GM18508 (cell line): Measurements from ENCODE around the gene POC1A.

Experiments used
- ATAC-seq: cut with Tn5 transposase; IDR thresholded peaks from one replicate; pipeline ENCODE4 v1.9.1; 2021; ENCODE audit warnings: moderate number of reproducible peaks; ENCODE audit not compliant: insufficient read depth, unreplicated experiment

Gene POC1A

DNA sequence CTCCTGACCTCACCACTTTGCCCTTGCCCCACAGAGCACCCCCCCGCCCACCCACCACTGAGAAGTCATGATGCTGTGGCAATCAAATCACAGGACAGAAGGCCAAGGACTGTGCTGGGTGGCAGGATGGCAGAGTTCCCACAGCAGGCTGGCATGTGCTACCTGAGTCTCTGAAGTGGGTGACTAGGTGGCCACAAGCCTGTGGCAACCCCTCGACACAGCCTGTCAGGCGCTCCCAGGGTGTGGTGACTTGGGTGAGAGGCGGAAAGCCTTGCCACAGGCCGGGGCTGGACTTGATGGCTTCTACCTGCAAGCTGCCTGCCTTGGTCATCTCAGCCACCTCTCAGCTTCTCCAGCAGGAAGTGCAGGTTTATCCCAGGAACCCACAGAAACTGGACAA lies 82.2 kb downstream of the POC1A start:
- no peak for ATAC-seq

GRCh38 chr3:52070724-52071621 lies 83.2 kb downstream of the POC1A start:
- ATAC-seq: no peak

DNA sequence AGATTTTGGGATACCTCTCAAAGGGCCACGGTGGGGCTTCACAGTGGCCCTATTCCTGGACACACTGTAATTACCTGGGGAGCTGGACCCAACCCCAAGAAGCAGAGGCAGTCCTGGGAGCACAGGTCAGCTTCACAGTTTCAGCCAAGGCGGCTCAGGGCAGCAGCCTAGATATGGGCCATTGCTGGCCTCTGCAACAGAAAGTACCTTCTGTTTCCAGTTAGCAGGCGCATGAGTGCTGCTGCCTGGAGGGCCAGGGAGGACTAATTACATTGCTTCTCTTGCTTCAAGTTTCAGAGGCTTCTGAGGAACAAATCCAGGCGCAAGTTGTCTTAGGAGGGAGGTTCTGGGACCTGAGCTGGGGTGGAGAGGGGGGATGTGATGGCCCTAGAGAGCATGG lies 84.4 kb downstream of the POC1A start:
- no peak for ATAC-seq

DNA sequence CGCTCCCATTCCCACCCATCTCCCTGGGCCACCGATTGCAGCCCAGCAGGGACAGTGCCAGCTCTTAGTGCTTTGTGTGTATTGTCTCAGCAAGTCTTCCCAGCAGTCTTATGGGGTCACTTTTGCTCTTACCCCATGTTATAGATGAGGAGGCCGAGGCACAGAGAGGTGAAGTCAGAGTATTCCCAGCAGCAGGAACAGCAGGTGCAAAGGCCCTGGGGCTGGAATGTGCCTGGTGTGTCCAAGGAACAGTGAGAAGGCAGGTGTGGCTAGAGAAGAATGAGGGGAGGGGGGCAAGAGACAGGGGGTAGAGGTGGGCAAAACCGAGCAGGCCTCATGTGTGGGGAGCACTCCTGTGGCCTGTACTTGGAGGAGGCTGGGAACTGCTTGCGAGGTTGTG lies 85.1 kb downstream of the POC1A start:
- ATAC-seq: no peak

DNA sequence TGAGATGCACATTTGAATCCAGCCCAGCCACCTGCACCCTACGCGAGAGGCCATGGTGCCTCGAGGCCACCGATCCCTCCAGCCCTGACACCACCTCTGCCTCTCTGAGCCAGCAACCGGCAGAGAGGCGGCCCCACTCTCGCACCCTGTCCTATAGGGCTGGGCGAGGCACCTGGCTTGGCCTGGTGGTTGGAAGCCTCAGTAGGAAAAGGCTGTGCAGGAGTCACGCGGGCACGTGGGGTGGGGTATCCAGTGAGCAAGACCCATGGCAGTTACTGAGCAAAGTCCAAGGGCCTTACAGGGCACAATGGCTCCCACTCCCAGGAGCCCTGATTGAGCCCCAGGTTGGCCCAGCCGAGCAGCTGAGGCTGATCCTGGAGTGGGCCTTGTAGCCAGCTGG lies 85.5 kb downstream of the POC1A start:
- ATAC-seq: no peak

DNA sequence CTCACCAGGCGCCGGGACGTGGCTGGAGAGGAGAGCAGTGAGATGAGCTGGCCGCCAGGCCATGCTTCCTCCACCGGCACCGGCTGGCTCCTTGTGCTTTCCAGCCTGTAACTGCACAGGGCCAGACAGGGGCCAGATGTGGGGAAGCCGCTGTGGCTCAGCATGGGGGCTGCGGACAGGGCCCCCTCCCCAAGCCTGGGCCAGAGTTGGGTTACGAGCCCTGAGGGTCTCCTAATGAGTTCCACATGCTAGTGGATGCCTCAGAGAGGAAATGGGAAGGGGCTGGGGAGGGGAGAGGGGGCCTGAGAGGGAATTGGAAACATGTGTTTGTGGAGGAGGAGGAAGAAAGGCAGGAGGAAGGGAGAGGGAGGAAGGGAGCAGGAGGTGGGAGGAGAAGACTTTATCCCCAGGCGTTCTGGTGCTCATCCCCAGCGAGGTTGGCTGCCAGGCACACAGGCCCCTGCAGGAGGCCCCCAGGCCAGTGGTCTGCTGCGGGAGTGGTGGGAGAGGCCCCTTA lies 86.1 kb downstream of the POC1A start:
- no peak for ATAC-seq

- ATAC-seq: no peak
These were observed 86.7 kb downstream of the POC1A start for GRCh38 chr3:52067526-52067925.

DNA sequence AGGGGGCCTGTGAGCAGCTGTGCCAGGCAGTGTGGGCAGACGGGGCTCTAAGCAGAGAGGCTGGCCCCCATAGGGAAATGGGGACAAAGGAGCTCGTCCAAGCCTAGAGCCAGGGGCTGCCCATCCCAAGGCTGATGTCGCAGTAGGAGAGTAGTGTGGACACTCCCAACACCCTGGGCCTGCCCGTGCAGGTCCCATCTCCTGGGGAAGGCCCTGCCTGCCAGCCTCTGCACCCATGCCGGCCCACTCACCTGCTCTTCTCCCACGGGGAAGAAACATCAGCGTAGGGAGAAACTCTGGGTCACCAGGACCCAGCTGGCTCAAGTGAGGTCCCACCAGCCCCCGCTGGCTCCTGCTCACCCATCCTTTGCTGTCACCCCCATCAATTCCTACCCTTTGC lies 87.2 kb downstream of the POC1A start:
- ATAC-seq: no peak

DNA sequence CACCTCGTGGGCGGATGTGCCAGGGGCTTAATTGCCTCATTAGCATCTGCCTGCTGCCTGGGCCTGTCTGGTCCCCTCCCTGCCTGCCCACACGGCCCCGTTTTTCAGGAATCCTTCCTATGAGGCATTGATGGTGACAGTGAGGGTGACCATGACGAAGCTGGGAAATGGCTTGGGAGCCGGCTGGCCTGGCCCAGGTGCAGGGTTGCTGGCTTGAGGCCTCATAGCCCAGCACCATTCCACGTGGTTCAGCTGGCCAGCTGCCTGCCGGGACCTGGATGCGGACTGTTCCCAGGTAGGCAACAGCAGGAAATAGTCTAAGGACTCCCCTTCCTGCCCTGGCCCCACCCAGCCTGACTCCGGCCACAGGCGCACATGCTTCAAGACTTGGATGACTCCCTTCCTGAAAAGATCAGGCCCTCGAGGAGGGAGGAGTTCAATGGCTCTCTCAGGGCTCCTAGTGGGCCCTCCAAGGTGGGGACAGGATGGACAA lies 88.9 kb downstream of the POC1A start:
- no peak for ATAC-seq

- ATAC-seq: no peak
These were observed 89.7 kb downstream of the POC1A start for GRCh38 chr3:52064561-52064960.

- ATAC-seq: no peak
These were observed 91.0 kb downstream of the POC1A start for GRCh38 chr3:52063026-52063723.

- ATAC-seq: no peak
These were observed 91.7 kb downstream of the POC1A start for GRCh38 chr3:52062505-52062904.

- no peak for ATAC-seq
These were observed 92.9 kb downstream of the POC1A start for GRCh38 chr3:52061121-52061910.

DNA sequence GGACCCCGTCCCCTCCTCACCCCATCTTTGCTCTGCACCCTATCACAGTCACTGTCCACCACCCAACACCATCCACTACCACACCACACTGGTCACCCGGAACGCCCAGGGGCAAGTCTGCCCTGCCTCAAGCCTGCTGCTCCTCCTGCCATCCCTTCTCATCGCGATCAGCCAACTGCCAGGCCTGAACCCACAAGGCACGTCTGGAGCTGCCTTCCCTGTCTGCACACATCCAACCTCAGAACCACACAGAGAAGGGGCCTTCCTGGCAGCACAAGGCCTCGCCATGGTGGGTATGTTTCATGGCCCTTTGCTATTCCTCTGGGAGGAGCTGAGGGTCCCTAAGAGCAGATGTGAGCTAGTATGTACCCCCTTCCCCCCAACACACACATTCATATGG lies 94.4 kb downstream of the POC1A start:
- ATAC-seq: no peak

DNA sequence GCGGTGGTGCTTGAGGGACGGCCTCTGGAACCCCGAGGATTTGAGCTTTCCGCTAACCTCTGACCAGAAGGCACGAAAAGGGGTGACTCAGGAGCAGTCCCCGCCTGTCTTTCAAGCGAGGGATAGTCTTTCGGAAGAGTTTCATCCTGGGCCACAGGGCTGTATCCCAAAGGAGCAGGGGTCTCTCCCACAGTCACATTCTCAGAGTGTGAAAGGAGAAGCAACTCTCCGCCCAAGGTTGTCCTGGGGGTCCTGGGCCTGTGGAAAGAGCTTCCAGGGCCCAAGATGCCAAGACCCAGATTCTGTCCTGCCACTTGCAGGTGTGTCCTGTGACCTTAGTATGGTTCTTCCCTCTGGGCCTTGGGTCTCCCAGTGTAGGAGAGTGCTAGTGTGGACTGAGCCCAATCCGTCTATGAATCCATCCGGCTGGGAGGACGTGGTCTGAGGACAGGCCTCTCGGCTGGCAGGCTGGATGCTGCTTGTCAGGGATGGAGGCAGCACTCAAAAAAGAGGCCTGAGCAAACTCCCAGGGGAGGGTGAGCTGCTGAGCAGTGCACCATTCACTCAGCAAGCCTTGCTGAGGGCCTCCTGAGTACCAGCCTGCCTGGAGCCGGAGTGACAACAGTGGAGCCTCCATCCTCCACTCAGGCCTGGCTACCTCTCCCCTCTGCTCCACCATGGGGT lies 96.3 kb downstream of the POC1A start:
- ATAC-seq: no peak

GRCh38 chr3:52056968-52057811 lies 97.0 kb downstream of the POC1A start:
- ATAC-seq: peak; percentile 73

DNA sequence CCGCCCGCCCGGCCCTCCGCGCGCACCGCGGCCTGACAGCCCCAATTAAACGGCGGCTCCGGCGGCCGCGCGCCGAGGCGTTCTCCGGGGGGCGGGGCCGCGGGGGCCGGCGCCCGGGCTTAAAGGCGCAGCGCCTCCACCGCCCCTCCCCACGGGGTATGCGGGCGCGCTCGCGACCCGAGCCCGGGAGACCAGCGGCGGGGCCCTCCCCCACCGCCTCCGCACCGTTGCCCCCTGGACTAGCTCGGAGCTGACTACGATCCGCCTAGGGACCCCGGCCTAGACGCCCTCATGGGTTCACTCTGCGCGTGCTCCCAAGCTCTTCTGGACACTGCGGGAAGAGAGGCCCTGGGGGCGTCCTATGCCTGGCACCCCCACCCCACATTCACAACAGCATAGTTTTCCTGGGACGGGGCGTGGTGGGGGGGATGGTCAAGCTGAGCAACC lies 97.7 kb downstream of the POC1A start, which contains the start of gene DUSP7:
Gene DUSP7 (minus strand): TSS at position 51 of the 447 bp plus-strand sequence. CDS start 205 bp downstream, outside the sequence.
- no peak for ATAC-seq

GRCh38 chr3:52055537-52056351 lies 98.5 kb downstream of the POC1A start:
- ATAC-seq: no peak
